Epithelial cell of proximal tubule (primary cell): ENCODE results near the gene CD101. TPM values are rescaled to one million over a fixed set of nuclear protein-coding genes. Genes with fewer than 3 reads are reported as not detected.

Experiments used
- DNase-seq: peaks from one replicate; pipeline ENCODE4 v3.0.0-alpha.2; 2011; ENCODE audit warnings: low read depth
- H3K4me3 ChIP-seq: 2 replicates; pipeline ENCODE4 v1.5.1; 2011; ENCODE audit warnings: low read depth, mild to moderate bottlenecking, low read length
- total RNA-seq: library from RNA; depleted of rRNA; stranded (reverse); fragments of >200 nt; gene quantifications from 2 replicates; pipeline ENCODE4 v1.2.3, GENCODE V29; 2015
- TF ChIP-seq, protein P1 (sequence below): conservative IDR thresholded peaks from 2 replicates; pipeline ENCODE4 v1.5.1; 2012; ENCODE audit warnings: low read depth, mild to moderate bottlenecking, low read length

The CD101 gene
- total RNA-seq, 1 donor from 2014 or later, result 0.29 TPM

DNA sequence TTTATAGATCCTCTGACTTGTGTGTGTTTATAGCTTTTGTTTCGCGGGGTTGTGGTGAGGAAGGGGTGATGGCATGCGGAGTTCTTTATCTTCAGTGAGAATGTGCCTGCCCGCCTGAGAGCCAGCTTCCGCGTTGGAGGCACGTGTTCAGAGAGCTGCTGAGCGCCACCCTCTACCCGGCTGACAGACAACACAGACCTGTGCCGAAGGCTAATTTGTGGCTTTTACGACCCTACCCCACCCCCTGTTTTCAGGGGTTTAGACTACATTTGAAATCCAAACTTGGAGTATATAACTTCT is 14.4 kb upstream of the CD101 start:
- H3K4me3 ChIP-seq, result no peak overlapping the region
- no peak for DNase-seq
- TF ChIP-seq, protein P1, sequence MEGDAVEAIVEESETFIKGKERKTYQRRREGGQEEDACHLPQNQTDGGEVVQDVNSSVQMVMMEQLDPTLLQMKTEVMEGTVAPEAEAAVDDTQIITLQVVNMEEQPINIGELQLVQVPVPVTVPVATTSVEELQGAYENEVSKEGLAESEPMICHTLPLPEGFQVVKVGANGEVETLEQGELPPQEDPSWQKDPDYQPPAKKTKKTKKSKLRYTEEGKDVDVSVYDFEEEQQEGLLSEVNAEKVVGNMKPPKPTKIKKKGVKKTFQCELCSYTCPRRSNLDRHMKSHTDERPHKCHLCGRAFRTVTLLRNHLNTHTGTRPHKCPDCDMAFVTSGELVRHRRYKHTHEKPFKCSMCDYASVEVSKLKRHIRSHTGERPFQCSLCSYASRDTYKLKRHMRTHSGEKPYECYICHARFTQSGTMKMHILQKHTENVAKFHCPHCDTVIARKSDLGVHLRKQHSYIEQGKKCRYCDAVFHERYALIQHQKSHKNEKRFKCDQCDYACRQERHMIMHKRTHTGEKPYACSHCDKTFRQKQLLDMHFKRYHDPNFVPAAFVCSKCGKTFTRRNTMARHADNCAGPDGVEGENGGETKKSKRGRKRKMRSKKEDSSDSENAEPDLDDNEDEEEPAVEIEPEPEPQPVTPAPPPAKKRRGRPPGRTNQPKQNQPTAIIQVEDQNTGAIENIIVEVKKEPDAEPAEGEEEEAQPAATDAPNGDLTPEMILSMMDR, result no peak

DNA sequence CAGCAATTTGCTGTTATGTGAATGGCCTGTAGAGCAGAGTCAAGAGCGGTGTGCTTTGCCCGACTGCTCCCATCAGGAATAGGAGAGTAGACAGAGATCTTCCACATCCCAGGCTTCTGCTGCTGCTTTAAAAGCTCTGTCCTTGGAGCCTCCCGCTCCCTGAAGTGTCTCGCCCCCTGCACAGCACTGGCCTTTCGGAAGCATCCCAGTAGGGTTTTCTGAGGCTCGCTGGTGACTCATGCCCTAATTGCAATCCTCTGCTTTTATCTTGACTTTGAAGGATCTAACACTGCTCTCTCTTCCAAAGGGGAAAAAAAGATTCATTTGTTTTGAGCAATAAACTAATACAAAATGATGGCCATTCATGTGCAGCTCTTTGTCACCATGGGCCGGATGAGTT is 13.3 kb upstream of the CD101 start:
- TF ChIP-seq, protein P1, result no peak
- no peak for DNase-seq
- no peak overlapping the region for H3K4me3 ChIP-seq

DNA sequence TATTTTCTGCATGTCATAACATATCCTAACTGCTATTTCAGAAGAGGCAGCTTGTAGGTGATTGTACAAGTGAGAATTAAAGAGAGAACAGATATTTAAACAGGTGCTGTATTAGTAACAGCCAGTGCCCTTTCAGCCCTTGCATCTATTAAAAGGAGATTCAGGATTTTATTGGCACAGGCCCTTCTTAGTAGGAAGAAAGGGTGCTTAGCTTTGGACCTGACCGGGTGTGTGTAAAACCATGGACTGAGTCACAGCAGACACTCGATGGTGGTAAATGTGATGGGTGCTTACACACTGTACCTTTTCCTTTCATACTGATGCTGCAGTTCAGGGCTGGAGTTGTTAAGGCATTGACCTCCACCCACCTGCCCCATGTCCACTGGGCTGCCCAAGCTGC is 12.7 kb upstream of the CD101 start:
- DNase-seq, result no peak
- no peak overlapping the region for H3K4me3 ChIP-seq
- TF ChIP-seq, protein P1, result no peak

DNA sequence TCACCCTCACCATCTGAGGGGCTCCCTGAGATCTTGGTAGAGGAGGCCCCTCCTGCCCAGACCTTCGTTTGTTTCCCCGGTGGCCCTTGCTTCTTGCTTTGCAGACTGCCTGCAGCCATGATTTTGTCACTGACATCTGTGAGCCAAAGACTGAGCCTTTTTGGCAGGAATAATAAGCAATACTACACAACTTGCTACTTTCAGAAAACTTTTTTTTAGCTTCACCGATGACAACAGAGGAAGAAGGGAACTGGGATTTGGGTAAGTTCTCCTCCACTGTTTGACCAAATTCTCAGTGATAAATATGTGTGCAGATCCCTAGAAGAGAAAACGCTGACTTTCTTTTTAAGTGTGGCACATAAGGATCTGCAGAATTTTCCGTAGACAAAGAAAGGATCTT is 11.7 kb upstream of the CD101 start:
- TF ChIP-seq, protein P1, result no peak
- DNase-seq, result no peak
- H3K4me3 ChIP-seq, result no peak overlapping the region

DNA sequence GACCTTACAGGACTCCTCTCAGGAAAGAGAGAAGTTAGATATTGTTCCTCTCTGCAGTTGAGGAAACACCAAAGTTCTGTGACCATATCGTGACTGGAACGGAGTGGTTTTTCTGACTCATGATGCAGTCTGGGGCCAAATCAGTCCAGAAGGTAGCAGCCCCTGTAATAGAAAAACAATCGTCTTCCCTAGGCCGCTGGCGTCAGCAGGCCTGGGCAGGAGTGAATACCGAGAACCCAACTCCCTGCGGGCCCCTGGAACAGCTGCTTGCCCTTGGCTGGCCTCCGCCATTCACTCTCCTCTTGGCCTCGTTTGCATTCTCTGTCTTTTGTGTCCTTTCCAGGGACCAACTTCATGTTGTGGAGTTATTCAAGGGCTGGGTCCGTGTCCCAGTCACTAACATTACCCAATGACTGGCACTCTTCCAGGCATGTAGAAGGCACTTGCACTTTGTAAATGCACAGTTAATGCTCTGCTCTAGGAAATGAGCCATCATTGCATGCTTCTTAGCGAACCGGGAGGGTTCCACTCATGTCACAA is 10.9 kb upstream of the CD101 start:
- TF ChIP-seq, protein P1, result no peak
- DNase-seq, result peak; percentile 54
- no peak overlapping the region for H3K4me3 ChIP-seq

DNA sequence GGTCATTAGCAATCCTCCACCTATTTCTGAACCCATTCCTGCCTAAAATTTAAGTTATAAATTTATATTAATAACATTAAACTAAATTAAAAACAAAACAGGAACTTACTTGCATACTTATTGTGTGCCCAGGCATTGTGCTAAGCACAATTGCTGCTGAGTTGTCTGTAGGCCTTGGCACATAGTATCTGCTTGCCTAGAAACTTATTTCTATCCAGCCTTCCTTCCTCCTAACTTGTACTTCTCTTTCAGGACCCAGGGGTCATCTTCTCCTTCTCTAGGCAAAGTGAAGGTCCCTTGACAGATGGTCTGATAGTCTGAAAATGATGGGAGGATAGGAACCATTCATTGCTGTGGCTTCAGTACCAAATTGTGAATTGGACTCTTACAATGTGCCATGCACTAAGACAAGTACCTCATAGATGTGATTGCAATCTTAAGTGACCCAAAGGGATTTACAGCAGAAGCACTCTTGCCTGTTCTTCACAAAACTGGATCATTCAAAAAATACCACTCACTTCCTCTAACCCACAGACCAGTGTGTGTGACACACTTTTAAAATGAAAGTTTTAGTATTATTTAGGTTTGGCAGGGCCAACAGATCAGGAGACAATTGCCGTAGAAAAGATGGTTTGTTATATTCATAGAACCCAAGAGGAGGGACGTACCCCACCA is 10.3 kb upstream of the CD101 start:
- no peak overlapping the region for H3K4me3 ChIP-seq
- DNase-seq, result no peak
- TF ChIP-seq, protein P1, result no peak

DNA sequence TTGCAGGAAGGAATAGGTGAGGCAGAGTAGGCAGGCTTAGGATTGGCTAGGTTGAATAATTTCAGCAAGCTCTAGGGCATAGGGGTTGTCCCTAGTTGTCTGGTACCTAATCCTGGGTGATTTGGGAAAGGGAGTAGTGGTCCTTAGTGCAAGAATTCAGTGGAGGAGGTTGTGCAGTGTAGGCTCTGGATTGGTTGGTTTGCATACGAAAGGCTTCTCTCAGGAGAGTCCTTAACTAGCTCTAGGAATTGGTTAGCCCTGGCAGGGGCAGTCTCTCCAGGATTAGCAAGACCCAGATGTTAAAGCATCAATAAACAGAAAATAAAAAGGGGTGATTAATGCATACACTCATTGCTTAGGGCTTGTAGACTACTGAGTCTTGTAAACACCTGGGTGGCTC is 9.6 kb upstream of the CD101 start:
- DNase-seq, result no peak
- TF ChIP-seq, protein P1, result no peak
- no peak overlapping the region for H3K4me3 ChIP-seq
